Natural killer cell (primary cell): Measurements from ENCODE around the gene RBM33. TPM values are rescaled to one million over a fixed set of nuclear protein-coding genes. Genes with fewer than 3 reads are reported as not detected.

Experiments used
- ATAC-seq, 3 donors: fragments of 150-1000 bp in 2 of 3; fragments of 200-7000 bp in 1 of 3; cut with Tn5 transposase; 1 replicate in 1 of 3; 2 replicates in 2 of 3; pipeline ENCODE4 v1.10.0; 2021; ENCODE audit warnings: mild to moderate bottlenecking in 2 of 3, moderate library complexity in 2 of 3
- DNase-seq, 2 donors: peaks; one replicate each; pipeline versions ENCODE4 v3.0.0 to v3.0.0-alpha.2; 2013 to 2021; ENCODE audit warnings: mixed read lengths in 1 of 2
- H3K27ac ChIP-seq: one replicate; pipeline ENCODE4 v1.5.1; 2013; ENCODE audit warnings: mild to moderate bottlenecking, low read length
- H3K27me3 ChIP-seq: one replicate; pipeline ENCODE4 v1.6.1; 2013; ENCODE audit warnings: low read length; ENCODE audit not compliant: control insufficient read depth, insufficient read depth
- H3K36me3 ChIP-seq: one replicate; pipeline ENCODE4 v1.6.1; 2013; ENCODE audit warnings: low read length; ENCODE audit not compliant: control insufficient read depth, insufficient read depth
- H3K4me1 ChIP-seq: one replicate; pipeline ENCODE4 v1.6.1; 2013; ENCODE audit warnings: low read length; ENCODE audit not compliant: control insufficient read depth, insufficient read depth
- H3K4me3 ChIP-seq: one replicate; pipeline ENCODE4 v1.5.1; 2013; ENCODE audit warnings: low read length
- H3K9me3 ChIP-seq: one replicate; pipeline ENCODE4 v1.6.1; 2013; ENCODE audit warnings: low read length; ENCODE audit not compliant: control insufficient read depth, insufficient read depth
- H3K27ac Mint-ChIP-seq, 2 donors: one replicate each; pipeline ENCODE4 v1.8.0; 2022; ENCODE audit warnings: mild to moderate bottlenecking in 2 of 2, mixed read lengths in 2 of 2, moderate library complexity in 1 of 2
- H3K27me3 Mint-ChIP-seq, 2 donors: one replicate each; pipeline ENCODE4 v1.8.0; 2022; ENCODE audit warnings: low read depth in 2 of 2, mixed read lengths in 2 of 2
- H3K36me3 Mint-ChIP-seq: one replicate; pipeline ENCODE4 v1.8.0; 2022; ENCODE audit warnings: mixed read lengths
- H3K4me1 Mint-ChIP-seq, 2 donors: one replicate each; pipeline ENCODE4 v1.8.0; 2022; ENCODE audit warnings: mixed read lengths in 2 of 2
- H3K4me3 Mint-ChIP-seq: one replicate; pipeline ENCODE4 v1.8.0; 2022; ENCODE audit warnings: mild to moderate bottlenecking, moderate library complexity, mixed read lengths
- H3K9me3 Mint-ChIP-seq, 2 donors: one replicate each; pipeline ENCODE4 v1.8.0; 2022; ENCODE audit warnings: mixed read lengths in 2 of 2
- CTCF ChIP-seq: fragments of 200-600 bp; IDR thresholded peaks from one replicate; pipeline ENCODE4 v1.8.0; 2022; ENCODE audit warnings: antibody characterized with exemption
- WGBS: methylation state at CpG from one replicate; pipeline ENCODE4 v1.1.7; 2013; ENCODE audit warnings: missing lambda C conversion rate; ENCODE audit not compliant: insufficient coverage; 5-methylcytosine and 5-hydroxymethylcytosine counted together
- intact Hi-C: fragments of 100-400 bp; cut with micrococcal nuclease; formaldehyde crosslinking; loops from one replicate; pipeline ENCODE4 v1.14.2; 2022
- total RNA-seq, 4 donors: library from RNA; stranded (reverse); fragments of 120-200 nt in 1 of 4; gene quantifications; one replicate each; pipeline versions ENCODE4 v1.2.3 to v1.2.4, GENCODE V29; 2013 to 2022

The RBM33 gene
- 100 to 1,000 TPM; 161 to 182 (median 182) TPM for total RNA-seq
- 131 TPM for total RNA-seq (2013)

GRCh38 chr7:155644178-155644970 is at the start of gene RBM33:
RBM33 (plus strand) TSS chr7:155644661; CDS start chr7:155644877, 216 bp downstream.
- H3K36me3 ChIP-seq = peaks cover 12% of the 10 kb centered on the region
- TF ChIP-seq CTCF = no peak
- peak within 1 kb of the TSS; percentile 89 for H3K27ac ChIP-seq
- intact Hi-C loops = no loop called here
- H3K27me3 Mint-ChIP-seq = no peaks in the 10 kb centered on the region
- peak; percentile 84 to 86 for DNase-seq
- H3K4me3 Mint-ChIP-seq = peak within 1 kb of the TSS; percentile 98
- peak within 1 kb of the TSS; percentile 90 to 94 for H3K27ac Mint-ChIP-seq
- H3K27me3 ChIP-seq = no peaks in the 10 kb centered on the region
- ATAC-seq = peak; percentile 78 to 90 (median 85)
- H3K9me3 Mint-ChIP-seq = peaks cover 3 to 6% of the 10 kb centered on the region in 2 donors
- H3K4me3 ChIP-seq = peak within 1 kb of the TSS; percentile 93
- peaks cover 23% of the 10 kb centered on the region for H3K36me3 Mint-ChIP-seq
- peaks cover 50 to 53% of the 10 kb centered on the region in 2 donors for H3K4me1 Mint-ChIP-seq
- no peaks in the 10 kb centered on the region for H3K9me3 ChIP-seq
- under 1% methylated on average over 85 of the region's 85 CpGs for WGBS
- peaks cover 13% of the 10 kb centered on the region for H3K4me1 ChIP-seq

GRCh38 chr7:155594961-155595366 is 49.5 kb upstream of the RBM33 start:
- no peak for TF ChIP-seq CTCF
- ATAC-seq (no peak), DNase-seq (no peak)
- Mint-ChIP-seq H3K4me3 (no peak overlapping the region), H3K27me3 (peaks cover 12 to 19% of the 10 kb centered on the region in 2 donors), H3K27ac (no peak overlapping the region), H3K9me3 (no peaks in the 10 kb centered on the region), H3K4me1 (peaks cover 5 to 9% of the 10 kb centered on the region in 2 donors), H3K36me3 (no peaks in the 10 kb centered on the region)
- H3K27ac ChIP-seq = no peak overlapping the region
- peaks cover 5% of the 10 kb centered on the region for H3K27me3 ChIP-seq
- H3K4me3 ChIP-seq = no peak overlapping the region
- H3K36me3 ChIP-seq = no peaks in the 10 kb centered on the region
- H3K4me1 ChIP-seq = peaks cover 20% of the 10 kb centered on the region
- H3K9me3 ChIP-seq = no peaks in the 10 kb centered on the region
- intact Hi-C loops = no loop called here
- 10% methylated on average over 1 of the region's 3 CpGs for WGBS

DNA sequence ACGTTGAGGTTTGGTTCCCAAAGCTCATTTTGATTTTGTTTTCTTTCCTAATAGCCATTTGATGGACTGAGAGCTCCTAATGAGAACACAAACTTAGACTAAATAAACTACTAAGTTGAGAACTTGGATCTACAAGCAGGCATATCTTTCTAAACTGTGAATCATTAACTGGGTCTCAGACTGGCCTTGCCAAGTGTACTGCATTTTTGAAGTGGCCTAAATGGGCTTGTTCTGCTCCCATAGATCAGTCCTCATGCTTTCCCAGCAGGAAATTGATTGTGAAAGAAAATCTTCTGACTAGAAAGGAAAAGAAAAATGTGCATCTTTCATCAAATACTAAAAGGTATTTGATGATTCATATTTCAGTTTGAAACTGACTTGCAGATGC is 46.7 kb upstream of the RBM33 start:
- 83% methylated on average over 1 of the region's 1 CpG for WGBS
- no peaks in the 10 kb centered on the region for H3K36me3 Mint-ChIP-seq
- H3K4me1 ChIP-seq = peaks cover 8% of the 10 kb centered on the region
- peaks cover 22 to 31% of the 10 kb centered on the region in 2 donors for H3K27me3 Mint-ChIP-seq
- intact Hi-C loops = loop anchor here (1.0 kb wide), 2 partner anchors 141 to 171 kb away; no protein-coding TSS in a partner anchor
- ATAC-seq (no peak), DNase-seq (no peak)
- H3K4me1 Mint-ChIP-seq = peaks cover 5 to 9% of the 10 kb centered on the region in 2 donors
- H3K4me3 Mint-ChIP-seq = no peak overlapping the region
- peaks cover 5% of the 10 kb centered on the region for H3K27me3 ChIP-seq
- H3K27ac Mint-ChIP-seq = no peak overlapping the region
- H3K9me3 Mint-ChIP-seq = no peaks in the 10 kb centered on the region
- no peak overlapping the region for H3K4me3 ChIP-seq
- TF ChIP-seq CTCF = no peak
- H3K36me3 ChIP-seq = no peaks in the 10 kb centered on the region
- H3K9me3 ChIP-seq = no peaks in the 10 kb centered on the region
- no peak overlapping the region for H3K27ac ChIP-seq
